ENCODE data around the gene RTEL1.

DNA sequence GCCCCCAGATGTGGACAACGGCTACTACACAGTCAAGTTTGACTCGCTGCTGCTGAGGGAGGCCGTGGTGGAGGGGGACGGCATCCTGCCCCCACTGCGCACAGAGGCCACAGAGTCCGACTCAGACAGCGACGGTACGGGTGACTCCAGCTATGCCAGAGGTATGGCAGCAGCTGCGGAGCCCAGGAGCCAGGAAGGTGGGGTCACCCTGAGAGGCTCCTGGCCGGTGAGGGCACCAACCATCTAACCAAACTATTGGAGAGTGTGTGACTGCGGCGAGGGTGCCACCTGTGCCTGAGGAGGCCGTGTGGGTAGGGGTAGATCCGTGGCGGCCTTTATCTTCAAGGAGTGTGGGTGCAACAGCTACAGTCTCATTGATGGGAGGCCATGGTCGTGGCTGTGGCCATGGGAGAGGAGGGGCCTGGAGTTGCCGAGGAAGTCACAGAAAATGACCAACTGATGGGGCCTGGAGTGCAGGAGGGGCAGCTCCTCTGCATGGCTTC is 75.5 kb downstream of the RTEL1 start:
- TF ChIP-seq EZH2phosphoT487 (IDR thresholded peaks at IDR 0.05; ENCODE audit: low read length) (no peak), CTCF (IDR thresholded peaks at IDR 0.05; ENCODE audit: low read length) (no peak), EZH2 (optimal IDR thresholded peaks at IDR 0.05; ENCODE audit: low read depth, low read length) (no peak)

Measured in MM.1S (cell line).